HUES64 (cell line): Measurements from ENCODE around the gene IL17A.
"Not testable (repeated sequence)": the region's sequence is repeated elsewhere in the genome, so short reads cannot be mapped to it uniquely, and the experiment has no call there.

Experiments
- H3K27ac ChIP-seq: 2 replicates; pipeline ENCODE4 v1.7.0; 2013; ENCODE audit warnings: low read depth, low read length, inconsistent platforms
- H3K27me3 ChIP-seq: 2 replicates; pipeline ENCODE4 v1.6.1; 2013; ENCODE audit warnings: mild to moderate bottlenecking, low read length; ENCODE audit not compliant: insufficient read depth
- H3K36me3 ChIP-seq: 2 replicates; pipeline ENCODE4 v1.6.1; 2013; ENCODE audit warnings: mild to moderate bottlenecking, low read length; ENCODE audit not compliant: insufficient read depth
- H3K4me1 ChIP-seq: 2 replicates; pipeline ENCODE4 v1.6.1; 2013; ENCODE audit warnings: mild to moderate bottlenecking, low read length, moderate library complexity; ENCODE audit not compliant: insufficient read depth
- H3K4me3 ChIP-seq: 2 replicates; pipeline ENCODE4 v1.5.1; 2013; ENCODE audit warnings: mild to moderate bottlenecking, low read length, moderate library complexity
- H3K9ac ChIP-seq: 2 replicates; pipeline ENCODE4 v1.6.1; 2013; ENCODE audit warnings: mild to moderate bottlenecking, low read depth, low read length
- H3K9me3 ChIP-seq: 2 replicates; pipeline ENCODE4 v1.6.1; 2013; ENCODE audit warnings: low read depth, low read length; ENCODE audit not compliant: insufficient read depth
- WGBS: fragments of 150-250, 120-280 bp; methylation state at CpG from one replicate; pipeline ENCODE4 v1.1.7; 2013; ENCODE audit warnings: missing lambda C conversion rate; 5-methylcytosine and 5-hydroxymethylcytosine counted together

Gene IL17A

DNA sequence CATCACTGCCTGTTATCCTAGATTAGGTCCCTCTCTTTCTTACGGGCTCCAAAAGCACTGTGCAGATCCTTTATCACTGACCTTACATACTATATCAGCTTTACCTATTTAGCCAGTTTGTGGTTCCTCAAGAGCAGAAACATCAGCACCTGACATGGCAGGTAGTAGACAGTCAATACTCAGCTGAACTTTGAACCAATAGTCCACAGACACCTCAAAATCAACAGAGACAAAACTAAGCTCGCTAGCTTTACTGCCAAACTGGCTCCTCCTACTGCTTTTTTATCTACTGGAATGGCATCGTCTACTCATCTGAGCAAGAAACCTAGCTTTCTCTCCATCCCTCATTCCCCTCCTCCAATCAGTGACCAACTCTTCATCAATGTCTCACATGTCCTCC is 5.6 kb downstream of the IL17A start:
- H3K4me3 ChIP-seq: no peak overlapping the region
- H3K4me1 ChIP-seq: peaks cover 4% of the 10 kb centered on the region; the same call in 1 of the 2 replicates
- no peaks in the 10 kb centered on the region for H3K9me3 ChIP-seq
- 63% methylated on average over 3 of the region's 3 CpGs for WGBS
- H3K27ac ChIP-seq: no peak overlapping the region
- H3K36me3 ChIP-seq: no peaks in the 10 kb centered on the region
- H3K9ac ChIP-seq: no peak overlapping the region
- no peaks in the 10 kb centered on the region for H3K27me3 ChIP-seq

DNA sequence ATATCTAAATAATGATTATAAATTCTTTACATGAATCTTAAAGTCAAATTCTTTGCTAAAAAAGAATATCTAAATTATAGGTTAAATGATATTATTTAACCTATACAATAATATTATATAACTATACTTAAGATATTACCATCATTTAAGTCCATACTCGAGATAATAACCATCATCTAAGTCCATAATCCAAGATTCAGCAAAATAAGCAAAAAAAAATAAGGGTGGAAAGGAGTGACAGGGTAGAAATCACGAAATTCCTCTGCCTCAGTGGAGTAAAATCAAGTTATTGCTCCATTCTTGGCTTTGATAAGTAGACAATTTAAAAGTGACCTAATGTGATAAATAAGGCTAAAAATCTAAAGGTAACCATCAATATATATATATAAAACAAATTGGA is 9.7 kb downstream of the IL17A start:
- H3K4me3 ChIP-seq: no peak overlapping the region
- no peaks in the 10 kb centered on the region for H3K27me3 ChIP-seq
- H3K27ac ChIP-seq: no peak overlapping the region
- H3K9ac ChIP-seq: no peak overlapping the region
- H3K9me3 ChIP-seq: peaks cover 12% of the 10 kb centered on the region
- H3K36me3 ChIP-seq: no peaks in the 10 kb centered on the region
- H3K4me1 ChIP-seq: no peaks in the 10 kb centered on the region
- 0% methylated on average over 1 of the region's 2 CpGs for WGBS

DNA sequence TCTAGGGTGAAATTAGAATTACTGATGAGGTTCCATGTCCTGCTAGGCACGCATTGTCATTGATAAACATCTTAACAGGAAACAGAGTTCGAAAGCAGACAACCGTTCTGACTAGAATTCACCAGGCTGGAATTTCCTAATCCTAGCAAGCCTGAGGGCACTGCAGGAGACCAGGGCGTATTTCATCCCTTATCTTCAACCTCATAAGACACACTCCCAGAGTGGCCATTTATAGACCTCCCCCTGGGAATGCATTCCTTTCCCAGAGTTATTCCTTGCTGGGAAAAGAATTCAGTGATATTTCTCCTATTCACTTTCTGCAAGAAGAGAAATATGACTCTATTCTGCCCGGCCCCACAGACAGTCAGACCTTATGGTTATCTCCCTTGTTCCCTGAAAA is 13.9 kb downstream of the IL17A start:
- WGBS: 51% methylated on average over 5 of the region's 5 CpGs

DNA sequence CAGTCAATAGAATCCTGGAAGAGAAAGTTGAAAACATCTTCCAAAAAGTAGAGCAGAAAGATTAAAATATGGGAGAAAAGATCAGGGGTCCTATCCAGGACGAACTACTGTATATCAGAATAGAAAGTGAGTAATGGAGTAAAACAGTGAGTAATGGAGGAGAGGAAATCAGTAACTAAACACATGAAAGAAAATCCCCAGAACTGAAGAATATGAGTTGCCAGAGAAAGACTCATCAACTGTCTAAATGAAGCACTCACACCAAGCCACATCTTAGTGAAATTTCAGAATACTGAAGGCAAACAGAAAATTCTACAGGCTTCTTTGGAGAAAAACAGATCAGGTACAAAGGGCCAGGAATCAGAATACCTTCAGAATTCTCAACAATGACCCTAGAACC is 14.9 kb downstream of the IL17A start:
- Histone ChIP-seq H3K9me3 (peaks cover 20% of the 10 kb centered on the region), H3K36me3 (no peaks in the 10 kb centered on the region), H3K27me3 (no peaks in the 10 kb centered on the region), H3K4me3 (no peak overlapping the region), H3K27ac (no peak overlapping the region), H3K4me1 (no peaks in the 10 kb centered on the region), H3K9ac (no peak overlapping the region)
- no CpG with 5 or more reads among the region's 1 CpG for WGBS

More for the DNA sequence above, 13.9 kb downstream of the IL17A start:
- not testable (repeated sequence) for H3K4me1 ChIP-seq, H3K4me3 ChIP-seq, H3K36me3 ChIP-seq, H3K27me3 ChIP-seq, H3K27ac ChIP-seq, H3K9ac ChIP-seq
- H3K9me3 ChIP-seq: peaks cover 20% of the 10 kb centered on the region

DNA sequence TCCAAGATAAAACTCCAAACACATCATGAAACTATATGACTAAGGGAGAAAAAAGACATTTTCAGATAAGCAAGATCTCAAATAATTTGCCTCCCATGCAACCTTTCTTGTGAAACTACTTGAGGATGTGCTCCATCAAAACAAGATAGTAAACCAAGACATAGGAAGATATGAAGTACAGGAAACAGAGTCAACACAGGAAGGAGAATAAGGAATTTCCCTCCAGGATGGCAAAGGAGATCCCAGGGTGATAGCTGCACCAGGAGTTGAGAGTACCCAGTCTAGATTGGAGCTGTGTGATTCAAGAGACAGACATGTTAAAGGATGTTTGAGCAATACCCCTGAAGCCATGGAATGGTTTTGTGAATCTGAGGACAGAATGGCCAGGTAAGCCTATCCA is 15.3 kb downstream of the IL17A start:
- H3K36me3 ChIP-seq: no peaks in the 10 kb centered on the region

DNA sequence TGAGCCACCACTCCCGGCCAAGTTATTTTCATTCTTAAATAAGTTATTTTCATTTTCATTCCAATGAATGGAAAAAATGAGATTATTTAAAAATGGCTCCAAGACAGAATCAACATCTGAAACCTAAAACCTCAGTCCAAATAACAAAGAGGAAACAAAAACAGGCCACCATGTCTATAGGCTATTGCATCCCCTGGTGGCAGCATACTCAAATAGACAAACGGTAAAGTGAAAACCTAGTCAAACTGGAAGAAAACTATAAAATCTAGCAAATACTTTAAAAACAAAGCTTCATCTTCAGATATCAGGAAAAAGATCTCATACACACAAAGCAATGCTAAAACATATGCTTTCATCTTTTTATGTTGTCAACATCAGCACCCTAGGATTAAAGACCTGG is 20.9 kb downstream of the IL17A start:
- H3K27ac ChIP-seq: no peak overlapping the region
- no peaks in the 10 kb centered on the region for H3K27me3 ChIP-seq
- no peaks in the 10 kb centered on the region for H3K36me3 ChIP-seq
- H3K4me3 ChIP-seq: no peak overlapping the region
- no peaks in the 10 kb centered on the region for H3K9me3 ChIP-seq
- no peaks in the 10 kb centered on the region for H3K4me1 ChIP-seq
- no peak overlapping the region for H3K9ac ChIP-seq
- 86% methylated on average over 2 of the region's 2 CpGs for WGBS

More for the DNA sequence above, 15.3 kb downstream of the IL17A start:
- Histone ChIP-seq H3K27me3 (no peaks in the 10 kb centered on the region), H3K9ac (no peak overlapping the region), H3K4me3 (no peak overlapping the region), H3K27ac (no peak overlapping the region), H3K9me3 (peaks cover 20% of the 10 kb centered on the region), H3K4me1 (no peaks in the 10 kb centered on the region)

DNA sequence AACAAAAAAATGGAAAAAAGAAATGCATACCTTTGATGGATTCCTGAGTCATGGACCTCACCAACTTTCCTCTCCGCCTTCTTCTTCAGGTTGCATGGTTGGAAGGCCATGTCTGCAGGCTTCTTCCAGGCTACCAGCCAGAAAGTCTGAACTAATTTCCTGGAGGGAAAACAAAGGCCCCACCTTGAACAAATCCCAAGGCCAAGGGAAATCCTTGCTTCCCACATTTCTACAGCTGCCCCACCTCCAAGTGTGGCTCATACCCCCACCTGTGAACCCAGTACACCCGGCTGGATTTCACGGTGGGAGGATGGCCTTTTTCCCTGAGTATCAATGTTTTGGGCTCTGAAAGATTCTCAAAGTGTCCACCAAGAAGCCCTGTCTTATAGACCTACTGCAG is 22.4 kb downstream of the IL17A start:
- Histone ChIP-seq H3K27me3 (no peaks in the 10 kb centered on the region), H3K36me3 (no peaks in the 10 kb centered on the region), H3K27ac (no peak overlapping the region), H3K4me1 (no peaks in the 10 kb centered on the region), H3K4me3 (no peak overlapping the region), H3K9me3 (no peaks in the 10 kb centered on the region), H3K9ac (no peak overlapping the region)
- WGBS: 88% methylated on average over 3 of the region's 3 CpGs

DNA sequence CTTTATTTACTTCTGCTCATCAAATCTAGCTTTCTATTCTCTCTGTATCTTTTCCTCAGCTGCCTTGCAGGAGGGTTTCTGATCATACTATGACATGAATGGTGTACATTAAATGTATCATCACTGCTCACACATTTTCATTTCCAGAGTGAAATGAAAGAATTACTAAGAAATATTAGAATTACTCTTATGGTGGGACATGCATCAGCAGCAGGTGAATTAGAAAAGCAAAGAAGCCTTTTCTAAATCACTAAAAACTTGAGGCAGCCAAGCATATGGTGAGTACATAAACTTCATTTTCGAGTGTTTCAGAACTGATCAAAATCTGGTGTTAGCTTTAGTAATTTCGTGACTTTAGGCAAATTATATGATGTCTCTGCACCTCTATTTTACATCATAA is 23.6 kb downstream of the IL17A start:
- no peaks in the 10 kb centered on the region for H3K36me3 ChIP-seq
- no peak overlapping the region for H3K4me3 ChIP-seq
- H3K9ac ChIP-seq: no peak overlapping the region
- H3K27ac ChIP-seq: no peak overlapping the region
- H3K4me1 ChIP-seq: no peaks in the 10 kb centered on the region
- WGBS: 100% methylated on average over 1 of the region's 2 CpGs
- no peaks in the 10 kb centered on the region for H3K9me3 ChIP-seq
- H3K27me3 ChIP-seq: no peaks in the 10 kb centered on the region

DNA sequence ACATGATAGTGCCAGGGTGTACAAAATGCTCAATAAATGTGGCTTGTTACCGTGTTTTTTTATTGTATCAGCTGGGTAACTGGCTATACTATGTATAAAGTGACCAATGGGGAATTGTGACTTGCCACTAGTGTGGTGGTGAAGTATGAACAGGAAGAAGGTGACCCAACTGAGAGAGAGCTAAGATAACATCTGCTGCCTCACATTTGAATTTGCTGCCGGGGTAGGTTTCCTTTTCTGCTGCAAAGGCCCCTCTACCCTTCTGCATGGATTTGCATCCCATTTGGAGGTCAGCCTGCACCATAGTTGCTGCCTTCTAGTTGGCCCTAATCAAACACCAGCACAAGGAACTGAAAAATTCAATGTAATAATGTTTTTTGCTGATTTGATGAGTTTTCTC is 24.1 kb downstream of the IL17A start:
- no peak overlapping the region for H3K4me3 ChIP-seq
- 91% methylated on average over 2 of the region's 2 CpGs for WGBS

DNA sequence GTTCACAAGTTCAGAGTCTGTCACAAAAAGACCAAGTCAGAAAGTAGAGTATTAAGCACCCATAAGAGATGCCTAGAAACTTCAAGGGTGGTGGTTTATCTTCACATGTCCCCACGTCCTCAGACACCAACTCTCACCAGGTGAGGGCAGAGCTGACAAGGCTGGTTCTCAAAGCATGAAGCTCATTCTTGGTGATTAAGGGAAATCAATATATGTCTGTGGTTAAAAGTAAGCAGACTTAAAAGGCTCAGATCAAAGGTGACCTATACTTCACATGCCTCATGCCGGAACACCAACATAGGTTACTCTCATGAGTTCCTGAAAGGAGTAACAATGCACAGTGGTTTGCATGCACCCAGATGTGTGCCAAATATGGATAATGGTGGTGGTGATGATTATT is 27.0 kb downstream of the IL17A start:
- H3K4me3 ChIP-seq: no peak overlapping the region
- no peaks in the 10 kb centered on the region for H3K4me1 ChIP-seq
- 86% methylated on average over 2 of the region's 2 CpGs for WGBS
- no peak overlapping the region for H3K9ac ChIP-seq
- no peaks in the 10 kb centered on the region for H3K27me3 ChIP-seq
- no peaks in the 10 kb centered on the region for H3K9me3 ChIP-seq
- H3K36me3 ChIP-seq: no peaks in the 10 kb centered on the region
- H3K27ac ChIP-seq: no peak overlapping the region

More for the DNA sequence above, 24.1 kb downstream of the IL17A start:
- Histone ChIP-seq H3K9me3 (no peaks in the 10 kb centered on the region), H3K27ac (no peak overlapping the region), H3K36me3 (no peaks in the 10 kb centered on the region), H3K27me3 (no peaks in the 10 kb centered on the region), H3K9ac (no peak overlapping the region), H3K4me1 (no peaks in the 10 kb centered on the region)

DNA sequence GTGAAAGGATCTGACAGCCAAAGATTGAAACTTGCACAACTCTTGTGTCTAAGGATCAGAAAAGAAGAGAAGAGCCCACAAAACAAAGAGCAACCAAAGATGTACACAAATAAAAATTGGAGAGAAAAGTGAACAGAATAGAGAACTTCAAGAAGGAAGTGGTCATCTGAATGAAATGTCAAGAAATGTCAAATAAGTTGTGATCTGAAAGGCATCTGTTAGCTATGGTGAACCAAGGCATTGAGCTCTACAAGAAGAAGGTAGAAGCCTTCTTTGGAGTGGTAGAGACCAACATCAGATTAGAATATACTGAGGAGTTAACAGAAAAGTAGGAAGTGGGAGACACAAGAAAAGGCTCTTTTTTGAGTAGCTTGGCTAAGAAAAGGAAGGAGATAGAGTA is 29.6 kb downstream of the IL17A start:
- Histone ChIP-seq H3K9ac (no peak overlapping the region), H3K36me3 (no peaks in the 10 kb centered on the region), H3K27me3 (no peaks in the 10 kb centered on the region), H3K27ac (no peak overlapping the region), H3K4me3 (no peak overlapping the region), H3K4me1 (no peaks in the 10 kb centered on the region), H3K9me3 (no peaks in the 10 kb centered on the region)

DNA sequence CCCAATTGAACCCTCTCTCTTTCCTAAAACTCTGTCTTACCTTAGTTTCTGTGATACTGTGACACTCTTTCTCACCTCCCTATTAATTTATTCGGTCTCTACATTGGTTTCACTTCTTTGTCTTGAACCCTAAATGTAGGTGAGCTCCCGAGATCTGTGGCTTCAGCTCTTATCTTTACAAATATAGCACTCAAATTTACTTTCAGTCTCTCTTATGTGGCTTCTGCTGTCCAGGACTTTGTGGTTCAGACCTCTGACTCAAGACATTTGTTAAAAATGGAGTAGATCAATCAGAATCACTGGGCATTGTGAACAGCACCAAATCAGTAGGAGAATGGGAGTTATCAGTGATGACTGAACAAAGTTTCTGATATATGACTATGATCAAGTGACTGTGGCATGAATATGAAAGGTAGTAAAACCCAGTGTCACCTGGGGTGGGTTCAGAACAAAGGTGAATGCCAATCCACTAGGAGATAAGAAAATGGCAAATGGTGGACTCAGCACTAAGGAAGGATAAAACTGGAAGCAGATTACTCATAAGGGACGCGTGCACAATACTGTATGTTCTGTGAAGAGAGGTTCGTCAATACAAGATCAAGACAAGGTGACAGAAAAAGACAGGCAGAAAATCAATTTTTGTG is 30.9 kb downstream of the IL17A start:
- Histone ChIP-seq H3K4me1 (no peaks in the 10 kb centered on the region), H3K27ac (no peak overlapping the region), H3K4me3 (no peak overlapping the region), H3K9ac (no peak overlapping the region), H3K9me3 (no peaks in the 10 kb centered on the region), H3K36me3 (no peaks in the 10 kb centered on the region), H3K27me3 (no peaks in the 10 kb centered on the region)
- WGBS: 93% methylated on average over 5 of the region's 5 CpGs
